IPS DF 19.7 (cell line): ENCODE data around the gene FRY.

ENCODE experiments used
- DNase-seq: peaks from one replicate; pipeline ENCODE4 v3.0.0-alpha.2; 2013; ENCODE audit warnings: low read depth, low spot score

Gene FRY

DNA sequence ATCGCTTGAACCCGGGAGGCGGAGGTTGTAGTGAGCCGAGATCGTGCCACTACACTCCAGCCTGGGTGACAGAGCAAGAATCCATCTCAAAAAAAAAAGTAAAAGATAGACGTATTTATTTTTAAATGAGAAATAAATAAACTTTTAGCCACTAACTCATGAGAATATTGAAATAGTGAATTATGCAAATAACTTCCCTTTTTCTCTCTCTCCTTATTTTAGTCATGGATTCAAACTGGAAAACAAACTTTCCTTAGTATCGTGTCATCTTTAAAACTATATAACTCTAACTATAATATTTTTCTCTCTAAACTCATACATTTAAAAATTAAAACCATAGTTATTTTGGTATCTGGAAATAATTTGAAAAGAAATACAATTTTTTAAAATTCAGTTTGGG lies 96.1 kb downstream of the FRY start:
- no peak for DNase-seq

DNA sequence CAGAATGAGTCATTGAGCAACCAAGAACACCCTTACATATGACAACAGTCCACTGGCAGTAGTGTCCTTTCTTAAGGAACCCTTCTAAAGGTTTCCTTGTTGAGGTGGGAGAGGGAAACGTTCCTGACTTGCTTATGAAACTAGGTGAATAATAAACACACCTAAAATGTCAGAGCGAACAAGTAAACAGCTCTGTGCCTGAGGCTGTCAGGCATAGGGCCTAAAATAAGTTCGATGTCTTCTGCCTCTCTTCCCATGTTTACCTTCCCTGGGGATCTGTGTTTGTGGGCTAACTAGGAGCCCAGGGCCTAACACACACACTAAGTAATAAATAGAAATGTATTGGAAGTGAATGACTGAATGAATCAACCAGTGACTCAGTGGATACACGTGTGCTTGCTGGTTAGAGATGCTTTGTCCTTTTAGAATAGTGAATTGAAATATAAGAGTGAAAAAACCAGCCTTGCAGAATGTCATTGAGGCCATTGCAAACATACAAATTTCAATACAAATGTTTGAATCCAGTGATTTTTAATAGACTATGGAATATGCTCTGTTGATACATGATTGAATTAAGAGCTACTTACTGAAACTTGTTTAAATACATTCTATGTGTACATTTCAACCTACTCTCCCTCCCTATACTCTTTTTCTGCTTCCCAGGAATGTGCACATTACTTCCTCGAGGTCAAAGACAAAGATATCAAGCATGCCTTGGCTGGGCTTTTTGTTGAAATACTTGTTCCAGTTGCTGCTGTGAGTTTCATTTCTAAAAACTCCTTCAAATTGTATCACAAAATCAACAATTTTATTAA lies 102.9 kb downstream of the FRY start:
- DNase-seq: no peak

DNA sequence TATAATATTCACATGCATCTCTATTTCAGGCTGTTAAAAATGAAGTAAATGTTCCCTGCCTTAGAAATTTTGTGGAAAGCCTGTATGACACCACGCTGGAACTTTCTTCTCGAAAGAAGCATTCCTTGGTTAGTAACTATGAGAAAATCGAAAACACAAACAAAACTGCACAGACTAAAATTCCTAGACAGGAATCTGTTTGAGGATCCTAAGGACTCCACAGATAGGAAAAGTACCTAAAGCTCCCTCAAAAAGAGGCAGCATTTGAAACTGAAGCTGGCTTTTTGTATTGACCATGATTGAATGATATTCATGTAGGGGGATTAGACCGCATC lies 103.4 kb downstream of the FRY start:
- no peak for DNase-seq

DNA sequence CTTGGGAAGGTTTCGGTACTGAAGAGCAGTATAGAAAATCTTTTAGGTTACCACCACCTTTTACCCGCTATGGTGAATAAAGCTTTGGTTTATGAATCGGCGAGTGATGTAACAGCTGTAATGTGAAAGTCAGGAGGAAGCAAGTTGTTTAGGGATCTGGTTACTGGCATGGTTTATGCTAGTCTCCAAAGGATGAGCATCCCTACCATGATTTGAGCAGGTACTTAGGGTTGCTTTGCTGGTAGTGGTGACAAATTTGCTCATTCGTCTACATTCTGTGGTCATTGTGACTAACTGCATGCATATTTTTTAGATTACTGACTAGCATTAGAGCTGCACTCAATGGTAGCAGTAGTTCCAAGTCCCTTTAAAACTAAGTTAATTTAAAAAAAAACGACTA lies 104.1 kb downstream of the FRY start:
- no peak for DNase-seq

DNA sequence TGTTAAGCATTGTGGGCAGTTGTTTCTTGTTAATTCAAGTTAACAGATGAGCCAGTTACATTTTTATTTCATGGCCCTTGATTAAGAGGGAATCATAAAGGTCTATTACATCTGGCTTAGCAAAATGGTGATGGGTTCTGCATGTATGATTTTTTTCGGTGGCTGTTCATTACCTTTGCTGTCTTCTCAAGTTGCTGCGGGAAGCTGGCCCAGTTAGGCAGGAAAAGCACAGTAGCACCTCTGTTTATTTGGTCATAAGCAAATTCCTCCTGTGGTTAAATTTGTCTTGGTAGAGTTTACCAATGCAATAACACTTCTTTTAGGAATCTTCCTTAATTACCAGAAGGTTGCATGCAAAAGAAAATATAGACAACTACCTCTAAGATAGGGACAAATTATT lies 104.5 kb downstream of the FRY start:
- DNase-seq: no peak

DNA sequence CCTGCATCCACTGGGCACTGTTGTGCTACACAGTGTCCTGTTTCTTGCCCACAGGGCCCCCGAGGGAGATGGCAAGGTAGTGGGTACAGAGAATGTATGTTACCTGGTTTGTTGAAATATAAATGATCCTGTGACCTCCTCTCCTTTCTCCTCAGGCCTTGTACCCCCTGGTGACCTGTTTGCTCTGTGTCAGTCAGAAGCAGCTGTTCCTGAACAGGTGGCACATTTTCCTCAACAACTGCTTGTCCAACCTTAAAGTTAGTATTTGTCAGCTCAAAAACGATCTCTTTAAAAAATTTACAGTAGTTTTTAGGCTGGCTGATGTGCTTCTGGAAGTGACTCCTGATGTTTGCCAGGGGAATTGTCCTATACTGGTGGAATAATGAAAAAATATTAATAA lies 105.1 kb downstream of the FRY start:
- no peak for DNase-seq

DNA sequence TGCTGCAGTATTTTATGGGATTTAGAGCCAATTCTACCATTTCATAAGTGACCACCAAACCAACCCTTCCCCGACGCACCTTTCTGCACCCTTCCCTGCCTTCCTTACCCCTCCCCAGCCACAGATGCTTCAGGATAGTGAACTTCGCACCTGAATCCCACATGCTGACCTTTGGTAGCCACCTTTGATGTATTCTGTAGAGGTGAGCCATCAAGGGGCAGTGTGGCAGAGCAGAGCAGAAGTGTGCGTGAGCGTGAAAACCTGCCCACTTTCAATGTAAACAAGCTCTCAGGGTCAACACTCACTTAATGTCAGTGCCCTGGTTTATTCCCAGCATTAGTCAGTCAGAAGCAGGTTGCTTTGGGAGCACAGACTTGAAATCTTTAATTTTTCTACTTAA lies 107.7 kb downstream of the FRY start:
- DNase-seq: no peak

DNA sequence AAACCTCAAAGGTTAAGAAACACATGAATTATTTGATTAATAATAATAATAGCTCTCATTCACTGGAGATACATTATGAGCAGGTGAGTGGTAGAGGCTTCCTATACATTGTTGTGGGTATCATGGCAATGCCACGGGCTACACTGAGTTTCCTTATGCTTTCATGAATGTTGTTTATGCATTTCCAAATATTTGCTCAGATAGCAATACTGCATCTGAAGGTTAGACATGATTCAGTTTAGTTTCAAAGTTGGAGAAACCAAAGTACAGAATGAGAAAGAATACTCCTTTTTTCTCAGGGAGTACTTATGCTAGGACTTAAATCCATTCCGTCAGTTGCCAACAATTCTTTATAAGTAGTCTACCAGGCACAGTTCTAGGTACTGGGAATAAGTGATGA lies 108.5 kb downstream of the FRY start:
- DNase-seq: no peak

DNA sequence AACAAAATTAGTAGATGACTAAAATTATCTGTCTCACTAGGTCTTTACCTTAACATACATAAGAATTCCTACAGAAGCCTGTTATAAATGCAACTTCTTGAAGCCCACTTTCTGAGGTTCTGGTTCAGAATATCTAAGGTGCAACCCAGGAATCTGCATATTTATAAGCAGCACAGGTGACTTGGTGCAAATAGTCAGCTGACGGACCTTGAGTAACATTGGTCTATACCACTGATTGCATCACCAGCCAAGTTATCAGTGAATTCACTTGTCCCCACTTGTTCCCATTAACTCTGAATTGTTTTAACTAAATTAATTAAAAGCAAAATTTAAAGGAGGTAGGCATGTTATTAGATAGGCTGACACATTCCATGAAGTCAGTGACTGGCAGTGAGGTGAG lies 109.9 kb downstream of the FRY start:
- no peak for DNase-seq

DNA sequence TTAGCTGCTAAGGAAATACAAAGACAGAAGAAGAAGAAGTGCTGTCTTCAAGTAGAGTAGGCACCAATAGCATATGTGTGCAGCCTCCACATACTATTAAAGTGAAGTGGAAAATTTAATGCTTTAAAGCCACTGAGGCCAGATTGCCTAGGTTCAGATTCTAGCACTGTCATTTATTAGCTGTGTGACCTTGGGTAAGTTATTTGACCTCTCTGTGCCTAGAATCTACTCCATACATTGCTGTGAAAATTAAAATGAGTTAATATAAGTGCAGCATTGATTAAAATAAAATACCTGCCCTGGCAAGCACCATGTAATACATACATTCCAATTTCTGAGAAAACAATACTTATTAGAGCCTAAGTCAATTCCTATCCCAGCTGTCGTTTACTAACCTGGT lies 110.5 kb downstream of the FRY start:
- DNase-seq: no peak

DNA sequence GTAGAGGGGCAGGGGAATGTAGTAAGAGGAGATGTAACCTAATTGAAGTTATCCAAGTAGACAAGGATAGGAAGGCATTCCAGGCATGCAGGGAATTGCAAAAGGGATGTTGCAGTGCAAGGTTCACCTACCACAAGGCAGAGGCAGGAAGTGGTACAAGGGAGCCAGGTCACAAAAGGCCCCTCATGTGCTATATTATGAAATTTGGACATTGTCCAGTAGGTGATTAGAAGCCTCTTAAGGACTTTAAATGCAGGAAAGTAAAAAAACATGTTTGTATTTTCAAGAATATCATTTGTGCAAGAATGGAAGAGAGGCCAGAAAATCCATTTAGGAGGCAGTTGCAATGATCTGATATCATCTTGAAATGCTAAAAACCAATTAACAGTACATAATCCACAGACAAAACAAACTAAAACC lies 111.4 kb downstream of the FRY start:
- DNase-seq: peak; percentile 60

DNA sequence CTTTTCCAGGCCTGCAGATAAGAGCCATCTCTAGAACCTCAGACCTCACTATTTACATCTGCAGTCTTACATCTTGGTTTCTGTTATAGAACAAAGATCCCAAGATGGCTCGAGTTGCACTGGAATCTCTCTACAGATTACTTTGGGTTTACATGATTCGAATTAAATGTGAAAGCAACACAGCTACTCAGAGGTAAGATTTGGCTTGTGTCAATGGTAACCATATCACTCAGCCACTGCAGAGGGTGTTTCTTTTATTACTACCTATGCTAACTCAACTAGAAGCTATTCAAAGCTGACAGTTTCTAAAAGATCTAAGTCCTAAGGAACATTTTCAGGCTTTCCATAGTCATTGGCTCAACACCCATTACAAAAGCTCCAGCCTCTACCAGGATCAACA lies 115.6 kb downstream of the FRY start:
- no peak for DNase-seq

DNA sequence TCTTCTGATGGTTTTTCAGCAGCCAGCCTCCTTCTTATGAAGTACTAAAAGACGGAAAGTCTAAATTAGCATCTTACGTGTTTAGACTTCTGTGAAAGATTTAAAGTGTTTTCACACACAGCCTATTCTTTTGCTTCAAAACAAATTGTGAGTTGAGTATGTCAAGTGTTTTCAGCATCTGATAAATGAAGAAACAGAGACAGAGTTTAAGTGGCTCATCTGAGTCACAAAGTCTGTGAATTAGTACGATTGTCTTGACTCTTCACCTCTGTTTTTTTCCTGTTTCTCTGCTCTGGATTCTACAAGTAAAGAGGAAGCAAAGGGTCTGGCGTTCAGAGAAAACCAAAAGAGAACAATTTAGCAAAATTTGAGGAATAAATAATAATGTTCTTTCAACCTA lies 116.4 kb downstream of the FRY start:
- DNase-seq: no peak

DNA sequence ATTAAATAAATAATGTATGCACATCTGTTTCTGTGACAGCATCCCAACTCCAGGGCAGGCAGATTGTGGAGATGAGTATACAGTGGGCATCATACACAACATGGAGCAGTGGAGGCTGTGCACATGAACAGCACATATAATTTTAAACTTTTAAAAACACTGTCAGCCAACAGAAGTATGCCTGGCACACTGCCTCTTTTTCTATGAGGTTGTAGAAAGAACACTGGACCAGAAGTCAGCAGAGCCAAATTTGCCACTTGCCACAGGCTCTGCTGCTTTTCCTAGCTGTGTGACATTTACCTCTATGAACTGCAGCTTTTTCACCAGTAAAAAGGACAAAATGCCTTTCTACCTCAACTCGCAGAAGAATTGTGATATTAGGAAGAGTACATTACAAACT lies 118.7 kb downstream of the FRY start:
- DNase-seq: no peak

DNA sequence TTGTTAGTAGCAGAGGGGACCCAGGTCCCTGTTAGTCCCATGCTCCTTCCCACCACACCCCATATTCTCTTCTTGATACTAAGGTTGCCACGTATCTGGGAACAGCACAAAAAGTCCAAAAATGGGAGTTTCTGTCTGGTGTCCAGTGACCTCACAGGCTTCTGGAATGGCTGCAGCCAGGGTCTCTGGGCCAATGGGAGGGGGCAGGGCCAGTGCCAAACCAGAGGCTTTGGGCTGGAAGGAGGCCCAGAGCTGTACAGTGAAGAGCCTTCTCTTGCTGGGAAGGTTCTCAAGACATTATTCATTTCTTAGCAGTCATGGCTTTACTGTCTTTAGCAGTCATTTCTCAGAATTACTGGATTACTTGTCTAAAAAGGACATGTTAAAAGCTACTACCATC lies 119.2 kb downstream of the FRY start:
- DNase-seq: no peak

DNA sequence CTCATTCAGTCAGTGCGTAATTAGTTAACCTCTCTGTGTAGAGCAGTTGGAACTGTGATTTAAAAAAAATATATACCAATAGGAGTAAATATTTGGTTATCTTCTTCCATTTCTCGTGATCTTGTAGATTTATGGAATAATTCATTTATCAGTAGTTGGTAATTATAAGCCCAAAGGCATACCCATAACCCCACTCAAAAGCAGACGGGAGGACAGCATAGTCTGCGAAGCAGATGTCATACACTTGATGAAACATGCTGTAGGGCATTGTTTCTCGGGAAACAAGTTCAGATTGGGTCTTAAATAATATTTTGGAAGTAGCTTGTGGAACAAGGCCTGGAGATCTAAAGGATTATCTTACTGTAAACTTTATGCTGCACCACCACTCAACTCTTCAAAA lies 119.7 kb downstream of the FRY start:
- no peak for DNase-seq

DNA sequence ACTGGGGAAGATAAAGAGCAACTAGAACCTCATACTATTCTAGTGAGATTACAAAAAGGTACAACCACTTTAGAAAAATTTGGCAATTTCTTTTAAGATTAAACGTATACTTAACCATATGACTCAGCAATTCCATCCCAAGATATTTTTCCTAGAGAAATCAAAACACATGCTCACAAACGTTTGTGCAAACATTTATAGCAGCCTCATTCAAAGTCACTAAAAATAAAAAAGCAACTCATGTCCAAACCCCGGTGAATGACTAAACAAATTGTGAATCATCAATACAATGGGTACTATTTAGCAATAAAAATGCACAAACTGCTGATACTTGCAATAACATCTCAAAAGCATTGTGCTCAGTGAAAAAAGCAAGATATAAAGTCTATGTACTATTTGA lies 121.5 kb downstream of the FRY start:
- DNase-seq: no peak

DNA sequence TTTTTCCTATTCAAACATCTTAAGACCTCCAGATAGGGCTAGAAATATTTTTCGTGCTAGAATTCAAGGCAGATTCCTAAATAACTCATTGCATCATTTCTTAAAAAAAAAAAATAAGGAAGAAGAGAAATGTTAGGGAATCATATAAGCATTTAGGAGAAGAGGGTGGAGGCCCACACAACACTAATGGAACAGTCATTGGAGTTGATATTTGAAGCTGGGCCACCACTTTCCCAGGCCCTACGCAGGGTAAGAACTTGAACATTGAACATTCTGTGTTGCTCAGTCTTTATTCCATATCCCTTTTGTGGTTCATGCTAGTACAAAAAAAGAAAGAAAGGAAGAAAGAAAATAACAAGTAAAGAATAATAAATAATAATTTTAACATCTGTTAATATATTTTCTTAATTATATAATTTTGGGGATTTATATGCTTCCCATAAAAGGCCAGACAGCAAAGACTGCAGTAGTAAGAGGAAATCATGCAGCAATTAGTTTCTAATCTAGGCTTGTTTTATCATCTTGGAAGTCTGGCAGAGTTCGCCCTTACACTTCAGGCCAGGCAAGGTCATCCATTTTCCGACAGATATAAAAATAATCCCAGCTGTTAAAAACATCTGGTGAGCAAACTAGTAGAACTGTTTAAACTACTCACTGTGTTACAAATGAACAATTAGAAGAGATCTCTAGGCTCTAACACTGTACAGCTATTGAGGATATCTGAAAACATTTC lies 127.7 kb downstream of the FRY start:
- DNase-seq: no peak

DNA sequence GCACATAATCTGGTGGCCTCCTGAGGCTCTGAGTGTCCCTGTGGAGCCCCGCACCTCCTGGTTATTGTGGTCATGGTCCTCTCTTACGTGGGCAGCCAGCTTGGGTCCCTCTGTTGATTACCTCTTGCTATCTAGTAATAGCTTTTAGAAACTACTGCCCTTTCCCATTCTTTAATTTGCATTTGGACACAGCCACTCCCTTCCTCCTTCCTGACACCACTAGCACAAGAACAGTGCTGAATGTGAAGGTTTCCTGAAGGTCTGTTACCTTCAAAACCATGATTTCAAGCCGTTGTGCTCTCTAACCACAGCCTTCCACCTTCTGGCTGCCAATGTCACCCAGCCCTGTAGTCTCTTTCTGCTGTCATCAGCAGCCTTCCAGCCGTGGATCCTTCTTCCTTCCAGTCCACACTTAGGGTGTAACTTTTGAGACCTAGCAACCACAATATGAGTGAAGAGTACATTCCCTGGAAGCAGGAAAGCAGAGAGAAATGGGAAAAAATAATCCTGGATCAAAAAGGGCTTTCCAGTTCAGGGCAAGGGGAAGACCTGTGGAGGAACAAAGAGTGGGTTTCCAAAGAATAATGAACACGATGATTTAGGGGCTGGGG lies 130.9 kb downstream of the FRY start:
- DNase-seq: no peak

DNA sequence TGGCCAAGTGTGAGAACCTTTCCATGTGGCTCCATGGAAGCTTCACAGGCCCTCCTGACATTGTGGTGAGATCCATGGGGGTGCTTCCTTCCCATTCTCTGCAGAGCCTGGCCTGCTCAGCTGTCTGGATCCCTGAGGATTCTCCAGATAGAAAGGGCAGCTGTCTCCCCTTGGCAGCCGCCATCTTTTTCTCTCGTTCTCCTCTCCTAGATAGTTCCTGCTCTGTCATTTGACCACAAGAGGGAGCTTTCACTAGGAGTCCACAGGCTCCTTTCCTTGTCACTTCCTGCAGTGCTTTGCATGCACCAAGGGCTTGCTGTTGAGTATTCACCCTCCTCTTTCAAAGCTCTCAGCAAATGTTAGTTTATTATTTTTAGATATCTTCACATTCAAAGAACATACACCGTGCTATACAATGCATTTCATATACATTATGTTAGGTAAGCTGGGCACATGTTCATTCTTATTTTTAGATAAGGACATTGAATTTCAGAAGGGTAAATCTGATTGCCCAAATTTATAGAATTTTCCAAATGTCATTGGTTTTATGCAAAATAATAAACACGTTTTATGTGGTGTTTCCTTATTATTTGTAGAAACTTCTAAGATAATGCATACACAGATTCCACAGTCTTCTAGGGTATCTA lies 133.2 kb downstream of the FRY start:
- peak; percentile 56 for DNase-seq

DNA sequence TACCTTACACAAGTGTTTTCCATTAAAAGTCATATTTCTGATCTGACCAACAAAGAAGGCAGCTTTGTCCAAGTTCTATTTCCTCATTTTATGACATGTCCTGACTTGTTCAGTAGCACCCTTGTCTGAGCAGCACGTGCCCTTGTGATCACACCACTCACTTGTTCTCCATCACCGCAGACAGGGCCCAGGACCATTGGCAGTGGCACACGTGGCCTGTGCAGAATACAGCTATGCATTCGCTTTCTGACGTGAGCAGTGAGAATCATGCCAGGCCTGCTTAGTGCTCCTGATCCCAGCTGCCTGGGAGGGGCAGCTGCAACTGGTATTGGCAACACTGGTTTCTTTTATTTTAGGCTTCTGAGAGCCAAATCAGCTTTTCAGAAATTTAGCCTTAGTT lies 134.2 kb downstream of the FRY start:
- no peak for DNase-seq

DNA sequence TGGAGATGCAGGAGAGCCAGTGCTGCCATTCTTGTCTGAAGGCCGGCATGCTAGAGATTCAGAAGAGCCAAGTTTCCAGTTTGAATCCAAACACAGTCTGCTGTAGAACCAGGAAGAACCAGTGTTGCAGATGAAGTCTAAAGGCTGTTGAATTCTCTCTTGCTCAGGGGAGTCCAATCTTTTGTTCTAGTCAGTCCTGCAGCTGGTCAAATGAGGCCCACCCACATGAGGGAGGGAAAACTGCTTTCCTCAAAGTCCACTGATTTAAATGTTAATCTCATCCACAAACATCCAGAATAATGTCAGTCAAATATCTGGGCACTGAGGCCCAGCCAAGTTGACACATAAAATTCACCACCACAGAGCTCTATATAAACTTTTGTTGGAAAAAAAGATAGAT lies 136.6 kb downstream of the FRY start:
- DNase-seq: no peak

DNA sequence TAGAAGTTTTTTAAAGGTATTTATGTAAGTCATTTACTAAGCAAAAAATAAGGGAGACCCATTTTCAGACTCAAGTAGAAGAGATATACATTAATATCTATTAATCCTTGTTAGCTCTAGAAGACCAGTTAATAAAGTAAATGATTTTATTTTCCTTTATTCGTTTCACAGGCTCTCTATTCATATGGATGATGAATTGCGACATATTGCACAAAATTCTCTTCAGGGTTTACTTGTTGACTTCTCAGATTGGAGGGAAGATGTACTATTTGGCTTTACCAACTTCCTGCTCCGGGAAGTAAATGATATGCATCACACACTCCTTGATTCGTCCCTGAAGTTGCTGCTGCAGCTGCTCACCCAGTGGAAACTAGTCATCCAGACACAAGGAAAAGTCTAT lies 139.3 kb downstream of the FRY start:
- no peak for DNase-seq
